HG03135 (cell line): ENCODE data around the gene MACIR.

Source experiments
- ATAC-seq: cut with Tn5 transposase; IDR thresholded peaks from one replicate; pipeline ENCODE4 v1.9.1; 2021; ENCODE audit warnings: mild to moderate bottlenecking, moderate library complexity; ENCODE audit not compliant: unreplicated experiment

MACIR gene

DNA sequence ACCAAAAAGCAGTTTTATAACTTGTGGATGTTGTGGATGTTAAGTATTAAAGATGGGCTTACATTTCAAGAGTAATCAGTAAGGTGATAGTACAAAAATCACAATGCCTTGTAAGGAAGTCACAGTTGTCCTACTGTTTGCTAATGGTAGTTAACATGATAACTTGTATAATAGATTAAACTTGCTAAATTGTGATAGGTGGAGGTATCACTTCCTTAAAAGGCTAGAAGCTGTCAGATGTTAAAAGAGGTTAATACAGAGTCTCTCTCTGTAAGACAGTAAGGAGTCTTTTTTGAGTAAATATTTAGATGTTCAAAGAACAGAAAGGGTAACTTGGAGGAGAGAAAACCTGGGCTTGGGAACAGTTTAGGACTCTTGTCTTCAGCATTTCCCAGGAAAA lies 14.2 kb upstream of the MACIR start:
- no peak for ATAC-seq

DNA sequence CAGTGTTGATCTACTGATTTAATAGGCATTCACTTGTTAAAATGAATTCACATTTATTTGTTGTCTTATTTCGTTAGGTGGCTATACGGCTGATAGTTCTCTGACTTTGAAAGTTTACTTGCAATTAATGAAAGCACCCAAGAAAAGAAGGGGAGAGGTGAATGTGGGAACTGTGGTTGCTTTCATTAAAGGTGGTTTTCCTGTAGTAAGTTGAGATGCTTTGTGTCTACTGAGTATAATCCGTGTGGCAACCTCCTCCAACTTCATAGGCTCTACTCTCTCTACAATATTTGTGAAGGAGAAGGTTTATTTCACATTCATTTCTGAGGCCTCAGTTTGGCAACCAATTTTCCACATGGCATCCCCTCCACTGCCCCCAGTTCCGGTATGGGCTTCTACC lies 12.8 kb upstream of the MACIR start:
- ATAC-seq, result no peak

DNA sequence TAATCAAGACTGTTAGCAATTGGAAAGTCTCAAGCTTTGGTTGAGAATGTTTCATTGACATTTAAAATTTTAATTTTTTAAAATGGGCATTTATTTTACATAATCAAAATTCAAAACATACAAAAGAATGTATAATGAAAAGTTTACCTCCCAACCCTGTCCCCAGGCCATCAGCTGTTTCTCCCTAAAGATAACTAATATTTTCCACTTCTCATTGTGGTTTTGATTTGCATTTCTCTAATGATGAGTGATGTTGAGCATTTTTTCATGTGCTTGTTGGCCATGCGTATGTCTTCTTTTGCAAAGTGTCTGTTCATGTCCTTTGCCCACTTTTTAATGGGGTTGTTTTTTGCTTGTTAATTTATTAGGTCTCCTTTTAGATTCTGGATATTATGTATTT lies 11.4 kb upstream of the MACIR start:
- ATAC-seq, result no peak

- ATAC-seq, result no peak
Measured at GRCh38 chr5:103249068-103249467, 9.5 kb upstream of the MACIR start.

DNA sequence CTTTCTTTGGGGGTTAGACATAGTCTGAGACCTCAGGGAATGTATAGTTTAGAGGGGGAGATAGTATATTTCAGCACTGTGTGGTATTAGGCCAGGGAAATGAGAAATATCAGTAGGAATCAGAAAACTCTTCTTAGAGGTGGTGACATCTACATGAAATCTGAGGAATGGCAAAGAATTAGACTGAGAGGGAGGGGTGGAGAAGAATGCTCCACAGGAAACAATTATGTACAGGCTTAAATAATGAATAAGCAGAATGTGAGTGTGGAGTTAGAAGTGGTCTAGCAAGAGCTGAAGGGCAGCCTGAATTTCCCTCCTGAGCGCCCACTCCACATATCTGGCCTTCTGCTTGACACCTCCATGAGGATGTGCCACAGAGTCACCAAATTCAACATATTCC lies 3.6 kb upstream of the MACIR start:
- no peak for ATAC-seq

GRCh38 chr5:103255691-103256090 lies 2.9 kb upstream of the MACIR start:
- ATAC-seq, result no peak

DNA sequence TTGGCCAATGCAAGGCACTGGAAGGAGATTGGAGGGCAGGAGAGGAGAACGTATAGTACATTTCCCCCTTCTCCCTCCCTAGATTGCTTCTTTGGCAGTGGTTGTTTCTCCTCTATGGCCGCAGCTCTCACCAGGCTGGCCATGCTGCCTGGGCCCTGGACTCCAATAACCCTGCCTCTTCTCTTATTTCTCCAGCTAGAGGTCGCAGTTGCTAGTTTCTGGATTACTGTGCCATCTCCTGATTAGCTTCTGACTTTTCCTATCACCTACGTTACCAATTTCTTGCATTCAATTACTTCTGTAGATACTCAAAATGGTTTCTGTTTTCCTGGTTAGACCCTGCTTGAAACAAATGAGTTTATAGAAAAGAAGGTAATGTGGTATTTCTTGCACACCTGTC lies 2.4 kb upstream of the MACIR start:
- ATAC-seq, result no peak

- ATAC-seq, result peak; percentile 39
Measured at GRCh38 chr5:103258957-103259704, 568 bp downstream of the MACIR start.

DNA sequence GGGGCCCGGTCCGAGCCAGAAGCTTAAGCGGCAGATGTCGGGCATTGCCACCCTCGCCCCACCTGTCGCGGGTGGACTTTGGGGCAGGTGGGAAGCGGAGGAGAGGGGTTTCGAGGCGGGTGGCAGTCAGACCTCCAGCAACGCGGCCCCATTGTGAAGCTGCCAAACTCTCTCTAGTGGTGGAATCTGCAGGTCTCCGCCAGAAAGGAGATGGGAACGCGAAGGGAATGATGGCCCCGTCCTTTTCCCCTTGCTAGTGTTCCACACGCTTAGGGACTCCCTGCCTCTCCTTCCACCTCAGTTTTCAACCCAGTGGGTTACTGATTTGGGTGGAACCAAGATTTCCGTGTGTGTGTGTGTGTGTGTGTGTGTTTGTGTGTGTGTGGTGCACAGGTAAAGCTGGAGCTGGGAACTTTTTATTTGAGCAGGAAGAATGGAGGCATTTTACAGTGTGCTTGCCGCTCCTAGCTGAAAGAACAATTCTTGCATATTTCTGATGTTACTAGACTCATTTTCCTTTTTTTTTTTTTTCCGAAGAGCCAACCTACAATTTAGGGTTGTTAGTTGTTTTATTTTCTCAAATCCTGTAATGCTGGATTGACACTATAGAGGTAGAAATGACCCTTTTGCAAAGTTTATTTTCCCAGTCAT lies 1.3 kb downstream of the MACIR start:
- ATAC-seq, result no peak

GRCh38 chr5:103260951-103261350 lies 2.4 kb downstream of the MACIR start:
- ATAC-seq, result peak; percentile 27

- ATAC-seq, result no peak
Measured at GRCh38 chr5:103262422-103262871, 3.9 kb downstream of the MACIR start.

GRCh38 chr5:103263054-103263453 lies 4.5 kb downstream of the MACIR start:
- ATAC-seq, result no peak

DNA sequence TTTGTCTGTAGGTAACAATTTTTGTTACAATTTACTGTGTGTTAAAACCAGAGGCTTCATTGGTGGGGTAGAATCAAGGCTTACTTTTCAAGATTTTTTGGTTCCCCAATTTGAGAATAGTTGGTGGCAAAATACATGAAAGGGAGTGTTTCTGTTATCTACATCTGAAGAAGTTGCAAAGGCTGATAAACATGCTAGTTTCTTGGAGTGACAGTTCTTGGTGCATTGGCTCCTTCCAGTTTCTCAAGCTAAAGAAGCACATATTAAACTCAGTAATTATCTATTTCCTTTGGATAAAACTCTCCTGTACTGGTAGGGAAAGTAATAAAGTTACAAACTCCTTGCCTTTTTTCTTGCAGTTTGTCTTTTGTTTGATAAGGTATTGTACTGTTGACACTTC lies 5.9 kb downstream of the MACIR start:
- no peak for ATAC-seq

DNA sequence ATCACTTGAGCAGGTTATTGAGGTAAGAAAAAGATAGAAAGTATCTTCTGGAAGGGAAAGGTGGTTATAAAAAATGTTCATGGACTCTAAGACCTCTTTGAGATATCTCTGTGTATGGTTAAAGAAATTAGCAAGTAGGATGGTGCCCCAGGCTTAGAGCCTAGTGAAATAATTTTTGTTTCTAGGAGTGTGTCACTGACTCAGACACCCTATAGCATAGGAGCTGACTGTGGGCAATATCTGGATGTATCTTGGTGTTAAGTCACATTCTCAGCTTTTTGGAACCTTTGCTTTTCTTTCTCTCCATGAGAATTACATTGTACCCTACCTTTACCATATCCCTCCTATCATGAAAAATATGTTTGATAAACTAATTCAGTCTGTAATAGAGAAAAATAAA lies 12.0 kb downstream of the MACIR start:
- no peak for ATAC-seq

DNA sequence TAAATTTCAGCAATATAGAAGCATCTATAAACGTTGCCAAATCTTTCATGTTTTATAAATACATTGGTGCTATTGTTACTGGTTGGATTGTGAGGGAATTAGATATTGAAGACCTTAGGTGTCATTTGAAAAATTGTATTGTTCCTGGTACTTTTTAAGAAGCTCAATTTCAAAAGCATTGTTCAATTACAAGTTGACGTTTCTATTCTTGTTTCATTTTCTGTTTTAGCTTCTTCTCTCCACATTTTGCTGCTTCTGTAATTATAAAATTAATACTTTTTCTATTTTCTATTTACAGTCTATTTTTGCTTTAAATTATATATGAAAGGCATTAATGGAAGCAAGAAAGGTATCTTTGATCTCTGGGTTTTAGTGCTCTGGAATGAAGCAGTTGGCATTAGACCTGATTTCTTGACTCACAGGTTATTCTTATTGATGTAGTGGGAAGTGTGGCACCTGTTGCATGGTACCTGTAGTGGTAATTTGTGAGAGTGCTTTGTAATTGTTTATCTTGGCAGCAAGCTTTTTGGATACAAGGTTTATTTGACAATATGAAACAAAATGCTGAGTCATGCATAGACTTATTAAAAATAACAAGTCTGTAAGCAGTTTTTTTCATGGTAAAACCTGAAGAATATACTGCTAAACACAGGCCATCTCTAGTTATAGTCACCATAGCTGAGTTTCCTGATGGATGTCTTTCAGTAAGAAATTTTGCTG lies 13.2 kb downstream of the MACIR start:
- no peak for ATAC-seq

- no peak for ATAC-seq
Measured at GRCh38 chr5:103272377-103272776, 13.8 kb downstream of the MACIR start.

DNA sequence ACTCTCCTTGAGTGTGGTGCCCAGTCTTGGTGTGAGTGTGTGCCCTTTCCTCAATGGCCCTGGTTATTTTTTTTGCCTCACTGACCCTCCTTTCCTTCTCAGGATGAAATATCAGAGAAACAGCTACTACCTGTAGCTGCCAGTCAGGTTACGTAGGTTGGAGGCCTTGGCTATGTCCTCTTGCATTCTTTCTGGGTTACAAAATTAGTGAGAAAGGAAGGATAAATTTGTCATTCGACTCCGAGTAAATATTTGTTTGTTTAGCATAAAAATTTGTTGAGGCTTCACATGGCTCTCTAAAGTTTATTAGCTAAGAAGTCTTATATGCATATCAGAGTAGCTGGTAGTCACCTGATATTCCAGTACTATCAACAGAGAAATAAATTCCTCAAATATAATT lies 15.4 kb downstream of the MACIR start:
- no peak for ATAC-seq

DNA sequence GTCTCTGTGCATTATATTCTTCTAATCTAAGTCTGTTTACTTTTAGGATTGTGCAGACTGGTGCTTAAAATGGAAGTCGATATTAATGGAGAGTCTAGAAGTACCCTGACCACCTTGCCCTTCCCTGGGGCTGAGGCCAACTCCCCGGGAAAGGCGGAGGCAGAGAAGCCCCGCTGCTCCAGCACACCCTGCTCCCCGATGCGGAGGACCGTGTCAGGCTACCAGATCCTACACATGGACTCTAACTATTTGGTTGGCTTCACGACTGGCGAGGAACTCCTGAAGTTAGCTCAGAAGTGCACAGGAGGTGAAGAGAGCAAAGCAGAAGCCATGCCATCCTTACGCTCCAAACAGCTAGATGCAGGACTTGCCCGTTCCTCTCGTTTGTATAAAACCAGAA lies 17.3 kb downstream of the MACIR start:
- ATAC-seq, result no peak

DNA sequence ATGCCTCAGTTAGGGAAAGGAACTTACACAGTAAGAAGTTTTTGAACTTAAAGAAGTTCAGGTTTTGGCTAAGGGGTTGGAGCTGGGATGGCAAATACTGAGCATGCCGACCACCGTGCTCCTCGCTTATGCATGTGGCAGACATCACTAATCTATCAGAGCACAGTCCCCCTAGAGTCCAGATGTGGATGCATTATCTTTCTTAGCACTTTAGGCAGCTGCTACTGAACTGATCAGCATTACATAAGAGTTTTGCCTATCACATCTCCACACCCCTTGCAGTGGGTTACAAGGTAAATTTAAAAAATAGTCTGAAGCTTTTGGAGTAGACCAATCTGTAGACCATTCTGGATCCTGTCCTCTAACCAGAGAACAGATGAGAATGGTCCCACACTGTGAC lies 22.4 kb downstream of the MACIR start:
- ATAC-seq, result no peak

DNA sequence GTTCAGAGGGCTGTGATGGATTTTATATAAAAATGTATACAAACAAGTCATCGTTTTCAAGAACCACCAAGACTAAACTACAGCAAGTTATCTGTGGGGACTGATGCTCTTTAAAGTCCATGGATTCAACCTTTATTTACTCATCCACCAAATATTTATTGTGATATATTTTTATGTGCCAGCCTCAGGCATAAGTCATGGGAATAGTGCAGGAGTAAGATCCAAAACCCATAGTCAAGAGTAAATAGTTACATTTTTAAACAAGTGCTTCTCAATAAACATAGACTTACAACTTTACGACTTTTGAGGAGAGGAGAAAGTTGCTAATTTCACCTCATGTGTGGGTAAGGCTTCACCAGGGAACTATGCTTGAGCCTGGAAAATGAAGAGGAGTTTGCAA lies 24.6 kb downstream of the MACIR start:
- no peak for ATAC-seq

GRCh38 chr5:103283869-103284268 lies 25.3 kb downstream of the MACIR start:
- ATAC-seq, result no peak

GRCh38 chr5:103286622-103287021 lies 28.1 kb downstream of the MACIR start:
- ATAC-seq, result no peak
